ENCODE measurements around the gene RGS21. TPM values are rescaled to one million over a fixed set of nuclear protein-coding genes. Genes with fewer than 3 reads are reported as not detected.

The RGS21 gene
- total and polyA plus RNA-seq, 2 of the 13 experiments (the other 11 are each of a cell fraction or from before 2014, with no cell fraction given), result not detected

- TF ChIP-seq ZSCAN22 (CRISPR knock-in tag; IDR thresholded peaks at IDR 0.05), result no peak
- no peak for TF ChIP-seq TOE1 (CRISPR knock-in tag; IDR thresholded peaks at IDR 0.05)
- TF ChIP-seq KDM3A (CRISPR knock-in tag; IDR thresholded peaks at IDR 0.05; ENCODE audit: low read depth), result no peak
- no peak for TF ChIP-seq ZNF17 (CRISPR knock-in tag; IDR thresholded peaks at IDR 0.05)
- no peak for TF ChIP-seq JARID2 (CRISPR knock-in tag; IDR thresholded peaks at IDR 0.05; ENCODE audit: insufficient replicate concordance)
- TF ChIP-seq FOXK2 (IDR thresholded peaks at IDR 0.05), result no peak
- no peak for TF ChIP-seq BATF2 (CRISPR knock-in tag; IDR thresholded peaks at IDR 0.05)
- no peak for TF ChIP-seq ZFY (CRISPR knock-in tag; IDR thresholded peaks at IDR 0.05)
Observed at GRCh38 chr1:192316942-192317450, at the start of gene RGS21 (continued).

- Histone ChIP-seq H3K4me2 (ENCODE audit: low read depth, low read length) (no peak overlapping the region), H3K36me3 (replicated peaks in 1 of 2; ENCODE audit: control insufficient read depth in 1 of 2, insufficient read depth in 2 of 2, low read length in 2 of 2) (no peaks in the 10 kb centered on the region), H3K9ac (ENCODE audit: insufficient read depth, low read depth, low read length) (no peak overlapping the region), H4K20me1 (ENCODE audit: insufficient read depth, low read length) (no peaks in the 10 kb centered on the region), H2AFZ (ENCODE audit: low read length) (no peak overlapping the region), H3K4me1 (ENCODE audit: insufficient read depth, low read length) (no peaks in the 10 kb centered on the region), H3K4me3 (replicated peaks in 1 of 3; ENCODE audit: insufficient read depth in 1 of 3, low read depth in 2 of 3, low read length in 3 of 3) (no peak overlapping the region), H3K79me2 (ENCODE audit: insufficient read depth, low read length) (no peaks in the 10 kb centered on the region), H3K27me3 (ENCODE audit: control insufficient read depth in 1 of 2, insufficient read depth in 2 of 2, low read length in 2 of 2) (no peaks in the 10 kb centered on the region), H3K9me3 (ENCODE audit: low read length) (no peaks in the 10 kb centered on the region), H3K27ac (ENCODE audit: extremely low read length, insufficient read depth, low read length) (no peak overlapping the region)
- in situ Hi-C loops (cut with HindIII; ENCODE audit: extremely low pct_ligation_motif_present, low pct_unique_long_range_greater_than_20kb) (no loop called here), intact Hi-C loops (cut with micrococcal nuclease; ENCODE audit: unreplicated experiment) (no loop called here)
- ATAC-seq (no peak), DNase-seq (ENCODE audit: low spot score) (no peak), FAIRE-seq (no peak)
- CTCF ChIA-PET (ENCODE audit: low intra/inter-chr PET ratio, low total read pairs), result no interaction called here
- WGBS (ENCODE audit: low lambda C conversion rate), result under 1% methylated on average over 6 of the region's 6 CpGs
- BruUV-seq (replicated peaks), result no TSS peak
- POLR2A ChIA-PET, result no interaction called here
- TF ChIP-seq ZBTB2 (CRISPR knock-in tag; IDR thresholded peaks at IDR 0.05; ENCODE audit: low read depth), result no peak
- no peak for TF ChIP-seq KLF12 (CRISPR knock-in tag; IDR thresholded peaks at IDR 0.05; ENCODE audit: borderline replicate concordance)
- TF ChIP-seq ZNF552 (CRISPR knock-in tag; IDR thresholded peaks at IDR 0.05; ENCODE audit: borderline replicate concordance), result no peak
- no peak for TF ChIP-seq ZNF431 (CRISPR knock-in tag; IDR thresholded peaks at IDR 0.05; ENCODE audit: borderline replicate concordance, low read depth)
- TF ChIP-seq ZBTB14 (CRISPR knock-in tag; IDR thresholded peaks at IDR 0.05), result no peak
- TF ChIP-seq ZNF256 (CRISPR knock-in tag; conservative IDR thresholded peaks at IDR 0.05), result no peak
- TF ChIP-seq AFF4 (CRISPR knock-in tag; IDR thresholded peaks at IDR 0.05), result no peak
- TF ChIP-seq HHEX (CRISPR knock-in tag; IDR thresholded peaks at IDR 0.05), result no peak
- TF ChIP-seq KAT7 (CRISPR knock-in tag; IDR thresholded peaks at IDR 0.05; ENCODE audit: borderline replicate concordance), result no peak
- TF ChIP-seq SMAD3 (CRISPR knock-in tag; IDR thresholded peaks at IDR 0.05), result no peak
Observed at GRCh38 chr1:192268468-192269052, 48.2 kb upstream of the RGS21 start.

All from HepG2 (cell line).